OCI-LY3 (cell line): ENCODE results near the gene DOK7.

Experiments
- H2AFZ ChIP-seq: fragments of 200-600, 300-600 bp; shearing (Covaris generic); 2 replicates; pipeline ENCODE4 v1.6.0; 2014; ENCODE audit warnings: antibody characterized with exemption, low read depth, low read length
- H3K27ac ChIP-seq: fragments of 200-600, 300-600 bp; sonication (generic); 2 replicates; pipeline ENCODE4 v1.5.1; 2014; ENCODE audit warnings: mild to moderate bottlenecking, low read length, moderate library complexity, mixed read lengths
- H3K27me3 ChIP-seq: fragments of 200-600, 300-600 bp; sonication (generic); 2 replicates; pipeline ENCODE4 v1.6.1; 2014; ENCODE audit warnings: low read depth, low read length, mixed read lengths
- H3K36me3 ChIP-seq: fragments of 200-600, 300-600 bp; sonication (generic); replicated peaks from 2 replicates; pipeline ENCODE3; 2014; ENCODE audit warnings: low read depth, low read length, mixed read lengths
- H3K4me1 ChIP-seq: fragments of 300-600, 200-600 bp; sonication (generic); 2 replicates; pipeline ENCODE4 v1.6.1; 2014; ENCODE audit warnings: low read length, mixed read lengths
- H3K4me2 ChIP-seq: fragments of 200-600, 300-600 bp; sonication (generic); 2 replicates; pipeline ENCODE4 v1.6.1; 2014; ENCODE audit warnings: low read length, mixed read lengths
- H3K4me3 ChIP-seq: fragments of 300-600, 200-600 bp; sonication (generic); 2 replicates; pipeline ENCODE4 v1.5.1; 2014; ENCODE audit warnings: antibody characterized with exemption, mild to moderate bottlenecking, low read length, moderate library complexity
- H3K79me2 ChIP-seq: fragments of 300-600, 200-600 bp; shearing (Covaris generic); 2 replicates; pipeline ENCODE4 v1.6.1; 2014; ENCODE audit warnings: mild to moderate bottlenecking, low read length, mixed read lengths
- H3K9ac ChIP-seq: fragments of 300-600, 200-600 bp; shearing (Covaris generic); 2 replicates; pipeline ENCODE4 v1.6.0; 2014; ENCODE audit warnings: mild to moderate bottlenecking, low read length, moderate library complexity
- H3K9me3 ChIP-seq: fragments of 200-600, 300-600 bp; shearing (Covaris generic); 2 replicates; pipeline ENCODE4 v1.6.1; 2014; ENCODE audit warnings: low read length, mixed read lengths; ENCODE audit not compliant: insufficient read depth
- H4K20me1 ChIP-seq: fragments of 200-600, 300-600 bp; sonication (generic); 2 replicates; pipeline ENCODE4 v1.6.1; 2016; ENCODE audit warnings: low read length, mixed read lengths; ENCODE audit not compliant: insufficient read depth
- EZH2phosphoT487 ChIP-seq: fragments of 200-600 bp; shearing (Covaris generic); IDR thresholded peaks from 2 replicates; pipeline ENCODE4 v1.6.1; 2018; ENCODE audit warnings: antibody characterized with exemption, mixed run types, low read depth
- TF ChIP-seq, protein P1 (sequence below): fragments of 200-600, 300-600 bp; sonication (generic); IDR thresholded peaks from 2 replicates; pipeline ENCODE4 v1.5.1; 2014; ENCODE audit warnings: antibody characterized with exemption, low read length, low read depth

Gene DOK7

DNA sequence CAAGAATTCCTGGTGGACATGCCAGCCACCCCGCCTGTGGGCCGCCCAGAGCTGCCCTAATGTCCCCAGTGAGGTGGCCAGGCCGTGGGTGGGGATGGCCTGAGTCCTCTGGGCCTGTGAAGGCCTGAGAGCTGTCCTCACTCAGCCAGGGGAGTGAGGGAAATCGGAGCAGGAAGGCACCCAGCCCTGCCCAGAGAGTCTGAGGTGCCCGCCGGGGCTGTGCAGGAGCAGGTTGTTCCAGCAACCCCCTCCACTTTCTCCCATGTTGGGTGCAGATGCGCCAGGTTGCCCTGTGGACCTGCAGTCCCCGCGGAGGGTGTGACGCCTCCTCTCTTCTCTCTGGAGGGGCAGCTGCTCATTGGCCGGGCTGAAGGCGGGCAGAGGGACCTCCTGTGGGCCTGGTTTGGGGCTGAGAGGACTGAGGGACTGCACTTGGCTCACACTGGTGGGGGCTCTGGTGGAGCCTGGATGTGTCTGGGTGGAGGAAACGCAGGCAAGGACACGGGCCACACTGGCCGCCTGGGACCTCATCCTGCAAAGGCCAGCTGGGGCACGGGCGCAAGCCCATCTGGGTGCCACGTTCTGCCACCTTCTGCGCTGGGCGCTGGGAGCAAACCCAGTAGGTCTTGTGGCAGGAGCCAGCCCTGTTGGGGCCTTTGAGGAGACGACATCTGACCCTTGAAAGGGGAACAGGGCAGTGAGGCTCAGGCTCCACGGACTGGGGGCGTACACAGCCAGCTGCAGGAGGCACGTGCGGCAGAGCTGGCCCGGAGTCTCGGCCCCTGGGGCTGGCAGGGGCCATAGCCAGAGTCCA lies 14.0 kb downstream of the DOK7 start:
- H2AFZ ChIP-seq, result no peak overlapping the region
- peaks cover 4% of the 10 kb centered on the region for H3K4me1 ChIP-seq
- no peak overlapping the region for H3K27ac ChIP-seq
- H3K4me2 ChIP-seq, result no peak overlapping the region
- no peak overlapping the region for H3K4me3 ChIP-seq
- no peaks in the 10 kb centered on the region for H3K36me3 ChIP-seq
- no peak for TF ChIP-seq EZH2phosphoT487
- TF ChIP-seq, protein P1, sequence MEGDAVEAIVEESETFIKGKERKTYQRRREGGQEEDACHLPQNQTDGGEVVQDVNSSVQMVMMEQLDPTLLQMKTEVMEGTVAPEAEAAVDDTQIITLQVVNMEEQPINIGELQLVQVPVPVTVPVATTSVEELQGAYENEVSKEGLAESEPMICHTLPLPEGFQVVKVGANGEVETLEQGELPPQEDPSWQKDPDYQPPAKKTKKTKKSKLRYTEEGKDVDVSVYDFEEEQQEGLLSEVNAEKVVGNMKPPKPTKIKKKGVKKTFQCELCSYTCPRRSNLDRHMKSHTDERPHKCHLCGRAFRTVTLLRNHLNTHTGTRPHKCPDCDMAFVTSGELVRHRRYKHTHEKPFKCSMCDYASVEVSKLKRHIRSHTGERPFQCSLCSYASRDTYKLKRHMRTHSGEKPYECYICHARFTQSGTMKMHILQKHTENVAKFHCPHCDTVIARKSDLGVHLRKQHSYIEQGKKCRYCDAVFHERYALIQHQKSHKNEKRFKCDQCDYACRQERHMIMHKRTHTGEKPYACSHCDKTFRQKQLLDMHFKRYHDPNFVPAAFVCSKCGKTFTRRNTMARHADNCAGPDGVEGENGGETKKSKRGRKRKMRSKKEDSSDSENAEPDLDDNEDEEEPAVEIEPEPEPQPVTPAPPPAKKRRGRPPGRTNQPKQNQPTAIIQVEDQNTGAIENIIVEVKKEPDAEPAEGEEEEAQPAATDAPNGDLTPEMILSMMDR, result no peak
- H3K79me2 ChIP-seq, result no peaks in the 10 kb centered on the region
- peaks cover 28% of the 10 kb centered on the region for H3K27me3 ChIP-seq
- no peaks in the 10 kb centered on the region for H4K20me1 ChIP-seq
- no peak overlapping the region for H3K9ac ChIP-seq
- H3K9me3 ChIP-seq, result no peaks in the 10 kb centered on the region

DNA sequence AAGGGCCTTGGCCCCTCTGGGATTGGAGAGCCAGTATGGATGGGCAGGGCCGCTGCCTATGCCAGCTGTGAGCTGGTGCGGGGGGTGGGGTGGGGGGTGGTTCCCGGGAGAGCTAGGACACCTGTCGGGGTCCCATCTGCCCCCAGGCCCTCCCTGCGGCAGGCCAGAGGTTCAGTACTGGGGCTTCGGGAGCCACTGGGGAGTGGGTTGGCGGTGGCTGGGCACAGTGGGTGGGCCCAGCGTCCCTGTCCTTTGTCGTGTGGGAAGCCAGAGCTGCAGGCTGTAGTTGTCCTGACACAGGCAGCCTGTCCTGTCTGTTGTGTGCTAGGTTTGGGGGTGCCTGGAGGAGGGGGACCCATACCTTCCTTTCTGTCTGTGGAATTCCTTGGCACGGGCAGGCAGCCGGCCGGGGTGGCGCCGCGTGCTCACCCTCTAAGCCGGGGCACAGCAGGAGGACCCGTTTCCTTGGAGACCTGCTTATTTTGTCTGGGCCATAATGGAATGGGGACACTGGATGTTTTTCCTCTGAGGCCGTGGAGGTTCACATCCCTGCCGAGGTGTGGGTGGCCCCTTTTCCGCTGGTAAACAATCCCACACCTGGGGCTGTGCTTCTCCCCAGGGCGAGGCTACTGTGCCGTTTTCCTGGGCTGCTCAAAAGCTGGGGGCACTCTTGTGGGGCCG lies 14.8 kb downstream of the DOK7 start:
- Histone ChIP-seq H3K9me3 (no peaks in the 10 kb centered on the region), H3K4me1 (no peaks in the 10 kb centered on the region), H4K20me1 (no peaks in the 10 kb centered on the region), H3K9ac (no peak overlapping the region), H3K27ac (no peak overlapping the region), H3K4me2 (no peak overlapping the region), H3K79me2 (no peaks in the 10 kb centered on the region), H3K27me3 (peaks cover 34% of the 10 kb centered on the region), H2AFZ (no peak overlapping the region), H3K4me3 (no peak overlapping the region), H3K36me3 (no peaks in the 10 kb centered on the region)
- no peak for TF ChIP-seq EZH2phosphoT487
- TF ChIP-seq, protein P1, result no peak

DNA sequence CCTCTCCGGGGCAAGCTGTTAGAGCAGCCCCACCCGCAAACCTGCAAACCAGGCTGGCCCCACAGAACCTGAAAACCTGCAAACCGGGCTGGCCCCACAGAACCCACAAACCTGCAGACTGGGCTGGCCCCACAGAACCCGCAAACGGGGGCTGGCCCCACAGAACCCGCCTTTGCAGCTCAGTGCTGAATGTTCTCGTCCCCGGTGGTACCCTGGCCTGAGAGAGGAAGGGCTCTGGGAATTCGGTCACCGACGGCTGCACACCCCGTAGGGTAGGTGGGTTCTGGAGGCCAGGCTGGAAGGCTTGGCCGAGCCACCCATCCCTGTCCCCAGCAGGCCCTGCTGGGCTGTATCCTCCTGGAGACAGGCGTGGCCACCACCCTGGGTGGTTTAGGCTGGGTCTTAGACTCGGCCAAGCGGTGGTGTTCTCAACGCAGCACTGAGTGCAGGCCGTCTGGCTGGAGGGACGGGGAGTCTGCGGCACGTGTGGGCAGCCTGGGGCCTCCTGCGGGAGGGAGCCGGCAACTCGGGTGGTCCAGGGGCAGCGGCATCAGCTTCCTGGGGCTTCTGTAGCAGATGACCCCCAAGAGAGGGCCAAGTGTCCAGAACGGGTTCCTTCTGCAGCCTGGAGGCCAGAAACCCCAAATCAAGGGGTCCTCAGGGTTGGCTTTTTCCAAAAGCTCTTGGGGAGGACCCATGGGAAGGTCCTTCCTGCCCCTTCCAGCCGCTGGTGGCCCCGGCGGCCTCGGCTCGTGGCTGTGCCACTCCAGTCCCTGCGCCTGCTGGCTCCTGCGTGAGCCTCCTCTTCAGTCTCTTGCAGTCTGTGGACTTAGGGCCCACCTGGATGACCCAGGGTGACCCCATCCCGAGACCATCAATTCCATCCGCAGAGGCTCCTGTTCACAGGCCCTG lies 15.6 kb downstream of the DOK7 start:
- H3K27me3 ChIP-seq, result peaks cover 36% of the 10 kb centered on the region
- H3K9ac ChIP-seq, result no peak overlapping the region
- H3K4me3 ChIP-seq, result no peak overlapping the region
- no peaks in the 10 kb centered on the region for H3K9me3 ChIP-seq
- no peaks in the 10 kb centered on the region for H3K79me2 ChIP-seq
- no peak for TF ChIP-seq EZH2phosphoT487
- TF ChIP-seq, protein P1, result no peak
- H3K4me1 ChIP-seq, result no peaks in the 10 kb centered on the region
- H3K36me3 ChIP-seq, result no peaks in the 10 kb centered on the region
- no peak overlapping the region for H3K27ac ChIP-seq
- H2AFZ ChIP-seq, result no peak overlapping the region
- no peaks in the 10 kb centered on the region for H4K20me1 ChIP-seq
- H3K4me2 ChIP-seq, result no peak overlapping the region
